ENCODE results near the gene DTNB.
A peak's percentile ranks its signal among the peaks of the same experiment; 100 is the strongest.

Gene DTNB

DNA sequence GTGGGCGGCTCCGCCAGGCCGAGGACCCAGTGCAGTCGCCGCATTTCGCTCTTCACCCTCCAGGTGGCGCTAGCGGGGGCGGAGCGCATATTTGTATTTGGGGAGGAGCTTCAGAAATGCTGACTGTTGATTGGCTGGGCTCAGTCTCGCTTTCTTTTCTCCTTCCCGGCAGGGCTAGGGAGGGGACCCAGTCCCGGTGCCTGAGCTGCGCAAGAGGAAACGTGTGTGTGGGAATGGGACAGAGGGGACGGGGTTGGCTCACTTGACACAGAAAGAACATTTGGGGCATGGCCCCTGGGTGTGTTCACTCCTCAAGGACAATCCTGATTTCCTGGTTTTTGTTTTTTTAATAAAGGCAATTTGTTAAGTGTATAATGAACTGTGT is 311.3 kb downstream of the DTNB start:
- peak overlapping the region; percentile 46 for H3K4me3 ChIP-seq (replicated peaks; ENCODE audit: insufficient read depth, low read length)

DNA sequence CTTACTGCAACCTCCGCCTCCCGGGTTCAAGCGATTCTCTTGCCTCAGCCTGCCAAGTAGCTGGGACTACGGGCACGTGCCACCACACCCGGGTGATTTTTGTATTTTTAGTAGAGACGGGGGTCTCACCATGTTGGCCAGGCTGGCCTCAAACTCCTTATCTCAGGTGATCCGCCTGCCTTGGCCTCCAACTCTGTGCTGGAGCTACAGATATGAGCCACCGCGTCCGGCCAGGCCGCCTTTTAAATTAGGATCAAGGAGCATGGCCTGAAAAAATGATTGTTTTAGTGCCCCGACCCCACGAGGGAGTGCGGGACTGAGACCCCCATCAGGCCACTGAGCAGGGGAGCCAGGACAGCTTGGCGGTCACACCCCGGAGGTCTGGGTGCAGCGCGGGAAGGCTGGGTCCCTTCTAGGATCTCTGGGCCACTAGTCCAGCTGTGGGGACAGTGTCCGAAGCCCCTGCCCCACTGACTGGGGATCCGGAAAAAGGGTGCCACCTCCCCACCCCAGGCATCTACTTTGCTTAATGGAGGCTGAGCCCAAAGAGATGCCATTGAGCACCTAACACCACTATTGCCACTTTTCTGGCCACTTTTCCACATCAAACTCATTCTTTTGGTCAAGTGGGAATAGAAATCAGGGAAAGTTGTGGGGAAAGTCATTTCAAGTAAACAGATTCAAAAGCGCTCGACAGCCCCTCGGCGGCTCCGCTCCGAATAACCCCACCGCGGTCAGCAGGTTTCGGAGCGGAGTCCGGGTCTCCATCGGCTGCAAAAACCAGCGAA is 311.9 kb downstream of the DTNB start:
- no peak for DNase-seq (ENCODE audit: low read depth in 1 of 2, low spot score in 1 of 2)
- Histone ChIP-seq H3K4me3 (replicated peaks; ENCODE audit: insufficient read depth, low read length) (no peak overlapping the region), H3K27ac (replicated peaks) (no peak overlapping the region), H3K27me3 (ENCODE audit: insufficient read depth, poor library complexity, severe bottlenecking) (no peaks in the 10 kb centered on the region)
- TF ChIP-seq CTCF (IDR thresholded peaks at IDR 0.05; ENCODE audit: insufficient read depth, low read length) (no peak), POLR2AphosphoS5 (IDR thresholded peaks at IDR 0.05; ENCODE audit: low read depth) (no peak), REST (IDR thresholded peaks at IDR 0.05; ENCODE audit: insufficient replicate concordance, low read depth) (no peak), GABPA (IDR thresholded peaks at IDR 0.05; ENCODE audit: low read depth) (no peak)

More for the DNA sequence above, 311.3 kb downstream of the DTNB start:
- peak; percentile 83 to 93 for DNase-seq (ENCODE audit: low read depth in 1 of 2, low spot score in 1 of 2)
- peak; percentile 59 for TF ChIP-seq POLR2AphosphoS5 (IDR thresholded peaks at IDR 0.05; ENCODE audit: low read depth)
- TF ChIP-seq REST (IDR thresholded peaks at IDR 0.05; ENCODE audit: insufficient replicate concordance, low read depth): no peak
- TF ChIP-seq CTCF (IDR thresholded peaks at IDR 0.05; ENCODE audit: insufficient read depth, low read length): peak; percentile 94
- 0 out of 2 replicates have a peak, but pooled peaks have one; percentile 11 for TF ChIP-seq GABPA (IDR thresholded peaks at IDR 0.05; ENCODE audit: low read depth)
- Histone ChIP-seq H3K27ac (replicated peaks) (peak overlapping the region; percentile 25), H3K27me3 (ENCODE audit: insufficient read depth, poor library complexity, severe bottlenecking) (no peaks in the 10 kb centered on the region)

GRCh38 chr2:25358836-25359235 is 314.5 kb downstream of the DTNB start:
- TF ChIP-seq GABPA (IDR thresholded peaks at IDR 0.05; ENCODE audit: low read depth) (no peak), POLR2AphosphoS5 (IDR thresholded peaks at IDR 0.05; ENCODE audit: low read depth) (no peak), REST (IDR thresholded peaks at IDR 0.05; ENCODE audit: insufficient replicate concordance, low read depth) (no peak), CTCF (IDR thresholded peaks at IDR 0.05; ENCODE audit: insufficient read depth, low read length) (no peak), SPI1 (IDR thresholded peaks at IDR 0.05; ENCODE audit: borderline replicate concordance, low read depth) (no peak)
- DNase-seq (ENCODE audit: low read depth in 1 of 2, low spot score in 1 of 2): no peak
- H3K27me3 ChIP-seq (ENCODE audit: insufficient read depth, poor library complexity, severe bottlenecking): no peaks in the 10 kb centered on the region
- no peak overlapping the region for H3K4me3 ChIP-seq (replicated peaks; ENCODE audit: insufficient read depth, low read length)
- H3K27ac ChIP-seq (replicated peaks): no peak overlapping the region
